GM15510 (cell line): ENCODE results near the gene INSRR.

Source experiments
- POLR2A ChIP-seq: IDR thresholded peaks from 3 replicates; pipeline ENCODE4 v1.6.1; 2011; ENCODE audit warnings: borderline replicate concordance; ENCODE audit not compliant: insufficient read length; ENCODE audit errors: extremely low read depth

Gene INSRR

GRCh38 chr1:156858959-156859522 is at the start of gene INSRR:
INSRR (minus strand) TSS chr1:156859117; CDS start chr1:156858621, 496 bp downstream.
- no peak for TF ChIP-seq POLR2A

DNA sequence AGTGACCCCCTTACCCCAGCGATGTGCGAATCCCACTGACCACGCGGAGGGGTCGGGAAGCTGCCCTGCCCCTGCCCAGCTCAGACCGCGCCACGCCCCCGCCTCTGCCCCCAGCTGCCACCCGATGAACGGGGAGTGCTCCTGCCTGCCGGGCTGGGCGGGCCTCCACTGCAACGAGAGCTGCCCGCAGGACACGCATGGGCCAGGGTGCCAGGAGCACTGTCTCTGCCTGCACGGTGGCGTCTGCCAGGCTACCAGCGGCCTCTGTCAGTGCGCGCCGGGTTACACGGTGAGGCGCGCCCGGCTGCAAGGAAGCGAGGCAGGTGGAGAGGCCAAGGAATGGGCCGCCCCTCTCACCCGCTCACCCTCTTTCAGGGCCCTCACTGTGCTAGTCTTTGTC is 49.6 kb upstream of the INSRR start:
- no peak for TF ChIP-seq POLR2A

DNA sequence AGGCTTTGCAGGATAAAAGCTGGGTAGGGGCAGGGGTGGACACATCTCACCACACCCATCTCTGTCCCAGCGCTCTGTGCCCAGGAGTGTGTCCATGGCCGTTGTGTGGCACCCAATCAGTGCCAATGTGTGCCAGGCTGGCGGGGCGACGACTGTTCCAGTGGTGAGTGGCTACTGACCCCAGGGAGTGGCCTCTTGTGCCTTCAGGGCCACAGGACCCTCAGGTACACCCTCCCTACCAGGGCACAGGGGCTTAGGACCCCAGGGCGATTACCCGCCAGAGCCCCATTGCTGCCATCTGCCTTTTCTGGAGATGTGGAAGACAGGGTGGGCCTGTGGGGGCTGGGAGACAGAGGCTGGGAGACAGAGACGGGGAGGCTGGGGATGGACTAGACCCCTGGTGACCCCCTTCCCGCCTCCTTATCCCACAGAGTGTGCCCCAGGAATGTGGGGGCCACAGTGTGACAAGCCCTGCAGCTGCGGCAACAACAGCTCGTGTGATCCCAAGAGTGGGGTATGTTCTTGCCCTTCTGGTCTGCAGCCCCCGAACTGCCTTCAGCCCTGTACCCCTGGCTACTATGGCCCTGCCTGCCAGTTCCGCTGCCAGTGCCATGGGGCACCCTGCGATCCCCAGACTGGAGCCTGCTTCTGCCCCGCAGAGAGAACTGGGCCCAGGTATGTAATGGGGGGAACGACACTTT is 47.4 kb upstream of the INSRR start:
- TF ChIP-seq POLR2A, result no peak

- no peak for TF ChIP-seq POLR2A
Observed at GRCh38 chr1:156905651-156906050, 46.7 kb upstream of the INSRR start.

DNA sequence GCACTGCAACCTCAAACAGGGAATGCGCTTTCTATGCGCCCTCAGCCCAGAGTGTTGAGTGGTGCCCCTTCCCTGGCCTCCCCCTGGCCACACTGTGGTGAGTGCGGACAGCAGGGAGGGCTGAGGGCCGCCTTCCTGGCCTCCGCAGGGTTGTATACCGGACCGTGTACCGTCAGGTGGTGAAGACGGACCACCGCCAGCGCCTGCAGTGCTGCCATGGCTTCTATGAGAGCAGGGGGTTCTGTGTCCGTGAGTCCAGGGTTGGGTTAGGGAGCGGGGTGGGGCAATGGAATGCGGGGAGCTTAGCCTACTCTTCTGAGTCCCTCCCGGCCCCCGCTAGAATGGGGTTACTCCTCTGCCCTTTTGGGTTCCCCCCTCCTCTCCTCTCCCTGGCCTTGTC is 46.3 kb upstream of the INSRR start:
- TF ChIP-seq POLR2A, result no peak

DNA sequence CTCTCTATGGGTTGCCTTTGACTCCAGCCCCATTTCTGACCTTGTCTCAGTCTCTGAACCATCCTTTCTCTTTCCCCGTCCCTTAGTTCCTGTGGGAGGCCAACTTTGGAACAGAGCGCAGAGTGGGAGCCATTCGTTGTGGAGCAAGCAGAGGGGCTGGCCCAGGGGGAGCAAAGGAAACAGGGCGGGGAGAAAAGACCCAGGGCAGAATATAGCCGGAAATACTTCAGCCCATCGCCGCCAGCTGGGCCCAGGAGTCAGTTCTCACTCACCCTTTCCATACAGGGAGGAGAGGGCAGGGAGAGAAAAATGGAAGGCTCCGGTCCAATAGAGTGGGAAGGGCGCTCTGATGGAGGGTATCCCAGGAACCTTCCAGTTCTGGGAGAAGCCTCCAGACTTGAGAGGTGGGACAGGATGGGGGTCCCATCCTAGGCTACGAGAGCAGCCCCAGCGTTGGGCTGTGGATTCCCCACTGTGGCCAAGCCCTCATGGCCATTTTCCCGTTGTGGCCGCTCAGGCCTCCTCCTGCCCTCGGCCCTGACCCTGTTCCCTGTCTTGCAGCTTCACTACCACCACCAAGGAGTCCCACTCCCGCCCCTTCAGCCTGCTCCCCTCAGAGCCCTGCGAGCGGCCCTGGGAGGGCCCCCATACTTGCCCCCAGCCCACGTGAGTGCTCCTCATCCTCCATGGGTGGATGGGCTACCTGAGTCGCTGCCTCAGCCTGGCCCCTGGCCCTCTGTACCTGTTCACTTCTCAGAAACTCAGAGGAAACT is 45.5 kb upstream of the INSRR start:
- TF ChIP-seq POLR2A, result no peak

GRCh38 chr1:156903328-156904091 is 44.6 kb upstream of the INSRR start:
- TF ChIP-seq POLR2A, result no peak

GRCh38 chr1:156901966-156902915 is 43.3 kb upstream of the INSRR start:
- no peak for TF ChIP-seq POLR2A

- TF ChIP-seq POLR2A, result no peak
Observed at GRCh38 chr1:156901590-156901900, 42.6 kb upstream of the INSRR start.

GRCh38 chr1:156900896-156901589 is 42.1 kb upstream of the INSRR start:
- TF ChIP-seq POLR2A, result no peak

- no peak for TF ChIP-seq POLR2A
Observed at GRCh38 chr1:156899956-156900718, 41.2 kb upstream of the INSRR start.

- no peak for TF ChIP-seq POLR2A
Observed at GRCh38 chr1:156898971-156899664, 40.2 kb upstream of the INSRR start.
